Stimulated activated CD4-positive, alpha-beta T cell treated with anti-CD3 and anti-CD28 coated beads, Interleukin-2, amount 100 ng/mL, for 4 hours (primary cell): Measurements from ENCODE around the gene BMP8A.
A peak's percentile ranks its signal among the peaks of the same experiment; 100 is the strongest.
"Not testable (repeated sequence)": the region's sequence is repeated elsewhere in the genome, so short reads cannot be mapped to it uniquely, and the experiment has no call there.

Source experiments
- DNase-seq: peaks from one replicate; pipeline ENCODE4 v3.0.0-alpha.2; 2020; ENCODE audit warnings: low read depth

The BMP8A gene, protein sequence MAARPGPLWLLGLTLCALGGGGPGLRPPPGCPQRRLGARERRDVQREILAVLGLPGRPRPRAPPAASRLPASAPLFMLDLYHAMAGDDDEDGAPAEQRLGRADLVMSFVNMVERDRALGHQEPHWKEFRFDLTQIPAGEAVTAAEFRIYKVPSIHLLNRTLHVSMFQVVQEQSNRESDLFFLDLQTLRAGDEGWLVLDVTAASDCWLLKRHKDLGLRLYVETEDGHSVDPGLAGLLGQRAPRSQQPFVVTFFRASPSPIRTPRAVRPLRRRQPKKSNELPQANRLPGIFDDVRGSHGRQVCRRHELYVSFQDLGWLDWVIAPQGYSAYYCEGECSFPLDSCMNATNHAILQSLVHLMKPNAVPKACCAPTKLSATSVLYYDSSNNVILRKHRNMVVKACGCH

DNA sequence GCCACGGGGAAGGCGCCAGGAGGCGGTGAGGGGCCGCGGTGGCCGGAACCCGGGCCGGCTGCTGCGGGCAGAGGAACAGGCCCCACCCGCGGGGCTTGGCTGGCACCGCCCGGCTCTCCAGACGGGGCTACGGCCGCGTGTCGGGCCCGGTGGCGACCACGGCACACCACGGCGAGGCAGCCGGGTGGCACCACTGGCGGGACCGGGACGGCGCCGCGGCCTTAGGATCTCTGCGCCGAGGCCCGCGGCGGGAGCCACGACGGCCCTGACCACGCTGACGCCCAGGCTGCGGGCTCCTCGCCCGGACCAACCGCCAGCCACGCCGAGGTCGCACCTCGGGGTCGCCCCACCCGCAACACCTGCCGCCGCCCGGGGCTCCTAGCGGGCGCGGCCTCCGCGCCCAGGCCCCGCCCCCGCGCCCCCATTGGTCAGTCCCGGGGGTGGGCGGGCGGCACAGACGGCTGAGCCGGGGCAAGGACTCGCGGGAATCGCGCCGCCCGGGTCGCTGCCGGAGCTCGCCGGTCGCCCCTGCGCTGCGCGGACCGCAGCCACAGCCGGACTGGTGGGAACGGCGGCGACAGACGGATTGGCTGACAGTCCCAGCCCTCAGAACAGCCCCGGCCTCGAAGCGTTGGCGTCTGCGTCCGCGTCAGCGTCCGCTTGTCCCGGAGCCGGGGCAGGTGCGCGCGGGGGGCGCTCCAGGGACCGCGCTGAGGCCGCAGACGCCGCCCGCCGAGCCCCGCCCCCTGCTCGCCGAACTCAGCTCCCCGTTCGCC, at the start of gene BMP8A:
BMP8A (plus strand) TSS at position 491 of the 776 bp plus-strand sequence. CDS start 356 bp downstream, outside the sequence.
- DNase-seq, result peak; percentile 56

DNA sequence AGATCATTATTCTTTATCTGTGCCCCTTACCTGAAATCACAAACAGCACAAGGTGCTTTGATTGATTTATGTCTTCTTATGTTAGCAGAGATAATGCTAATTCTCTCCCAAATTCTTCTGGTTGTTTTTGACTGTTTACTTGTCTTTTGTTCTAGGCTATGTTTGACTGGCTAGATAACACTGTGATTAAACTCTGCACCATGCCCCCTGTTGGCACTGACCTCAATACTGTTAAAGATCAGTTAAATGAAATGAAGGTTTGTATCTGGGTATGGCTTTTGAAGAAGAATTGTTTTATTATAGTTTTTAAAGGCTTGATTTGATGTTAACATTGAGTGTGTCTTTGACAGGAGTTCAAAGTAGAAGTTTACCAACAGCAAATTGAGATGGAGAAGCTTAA, 49.6 kb upstream of the BMP8A start:
- no peak for DNase-seq

DNA sequence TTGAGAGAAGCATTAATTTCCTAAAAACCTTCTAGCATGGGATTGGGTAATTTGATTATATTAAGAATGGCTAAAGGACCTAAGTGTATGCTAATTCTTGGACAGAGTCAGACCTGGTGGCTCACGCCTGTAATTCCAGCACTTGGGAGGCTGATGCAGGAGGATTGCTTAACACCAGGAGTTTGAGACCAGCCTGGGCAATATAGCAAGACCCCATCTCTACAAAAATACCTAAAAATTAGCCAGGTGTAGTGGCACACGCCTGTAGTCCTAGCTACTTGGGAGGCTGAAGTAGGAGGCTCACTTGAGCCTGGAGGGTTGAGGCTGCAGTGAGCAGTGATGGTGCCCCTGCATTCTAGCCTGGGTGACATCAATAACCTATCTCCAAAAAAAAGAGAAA, 45.9 kb upstream of the BMP8A start:
- DNase-seq, result no peak

DNA sequence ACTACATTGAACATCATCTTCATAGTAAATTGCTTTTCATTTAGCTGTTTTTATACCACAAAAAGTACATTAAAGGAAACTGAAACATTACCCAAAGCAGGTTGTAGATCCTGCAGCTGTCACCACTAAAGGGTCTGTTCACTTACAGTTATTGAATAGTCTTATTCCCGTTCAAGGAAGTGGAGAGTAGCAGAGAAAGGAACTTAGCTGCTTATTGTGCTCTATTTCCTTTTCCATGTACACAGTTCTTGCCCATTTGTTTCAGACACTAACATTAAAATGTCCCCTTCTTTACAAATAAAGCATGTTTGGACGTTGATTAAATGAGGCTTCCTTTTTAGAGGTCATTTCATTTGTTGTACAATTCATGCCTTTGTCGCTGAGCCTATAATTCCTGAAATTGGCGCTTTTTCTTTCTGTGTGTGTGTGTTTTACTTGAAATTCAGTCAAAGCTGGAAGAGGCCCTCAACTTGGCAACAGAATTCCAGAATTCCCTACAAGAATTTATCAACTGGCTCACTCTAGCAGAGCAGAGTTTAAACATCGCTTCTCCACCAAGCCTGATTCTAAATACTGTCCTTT, 44.4 kb upstream of the BMP8A start:
- DNase-seq, result no peak

DNA sequence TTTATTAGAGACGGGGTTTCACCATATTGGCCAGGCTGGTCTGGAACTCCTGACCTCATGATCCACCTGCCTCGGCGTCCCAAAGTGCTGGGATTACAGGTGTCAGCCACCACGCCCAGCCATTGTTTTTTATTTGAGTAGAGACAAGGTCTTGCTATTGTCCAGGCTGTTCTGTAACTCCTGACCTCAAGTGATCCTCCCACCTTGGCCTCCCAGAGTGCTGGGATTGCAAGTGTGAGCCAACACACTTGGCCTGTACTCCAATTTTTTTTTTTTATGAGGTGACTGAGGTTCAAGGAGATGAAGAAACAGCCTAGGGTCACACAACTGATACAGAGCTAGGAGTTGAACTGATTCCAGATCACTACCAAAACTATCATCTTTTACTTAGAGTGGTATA, 41.4 kb upstream of the BMP8A start:
- not testable (repeated sequence) for DNase-seq

DNA sequence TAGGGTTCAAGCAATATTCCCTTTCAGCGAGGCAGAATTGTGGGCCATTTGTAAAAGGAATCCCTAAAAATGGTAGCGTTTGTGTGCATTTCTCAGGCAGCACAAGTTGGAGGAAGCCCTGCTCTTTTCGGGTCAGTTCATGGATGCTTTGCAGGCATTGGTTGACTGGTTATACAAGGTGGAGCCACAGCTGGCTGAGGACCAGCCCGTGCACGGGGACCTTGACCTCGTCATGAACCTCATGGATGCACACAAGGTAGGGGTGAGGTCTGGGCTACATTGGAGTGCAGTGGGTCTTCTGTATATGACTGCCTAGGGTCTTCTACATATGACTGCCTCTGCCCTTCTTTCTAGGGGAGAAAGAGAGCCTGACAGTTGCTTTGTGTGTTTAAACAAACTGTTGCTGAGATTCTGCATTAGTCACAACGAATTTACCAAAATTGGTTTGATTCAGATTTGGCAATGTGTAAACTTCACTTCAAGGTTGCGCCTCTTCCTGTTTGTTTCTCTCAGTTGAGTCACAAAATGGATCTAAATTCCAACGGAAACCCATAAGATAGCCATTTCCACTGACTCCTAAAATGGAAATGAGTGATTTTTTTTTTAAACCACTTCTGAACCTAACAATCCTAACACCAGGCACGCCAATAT, 40.4 kb upstream of the BMP8A start:
- no peak for DNase-seq

DNA sequence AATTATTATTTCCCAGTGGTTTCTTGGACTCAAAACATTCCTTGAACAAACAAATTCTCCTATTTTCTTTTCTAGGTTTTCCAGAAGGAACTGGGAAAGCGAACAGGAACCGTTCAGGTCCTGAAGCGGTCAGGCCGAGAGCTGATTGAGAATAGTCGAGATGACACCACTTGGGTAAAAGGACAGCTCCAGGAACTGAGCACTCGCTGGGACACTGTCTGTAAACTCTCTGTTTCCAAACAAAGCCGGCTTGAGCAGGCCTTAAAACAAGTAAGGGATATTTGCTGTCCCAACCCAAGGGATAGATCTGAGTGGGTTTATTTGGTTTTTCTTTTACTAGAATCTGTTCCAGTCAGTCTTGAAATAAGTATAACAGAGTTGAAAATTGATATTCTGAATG, 39.4 kb upstream of the BMP8A start:
- DNase-seq, result no peak

DNA sequence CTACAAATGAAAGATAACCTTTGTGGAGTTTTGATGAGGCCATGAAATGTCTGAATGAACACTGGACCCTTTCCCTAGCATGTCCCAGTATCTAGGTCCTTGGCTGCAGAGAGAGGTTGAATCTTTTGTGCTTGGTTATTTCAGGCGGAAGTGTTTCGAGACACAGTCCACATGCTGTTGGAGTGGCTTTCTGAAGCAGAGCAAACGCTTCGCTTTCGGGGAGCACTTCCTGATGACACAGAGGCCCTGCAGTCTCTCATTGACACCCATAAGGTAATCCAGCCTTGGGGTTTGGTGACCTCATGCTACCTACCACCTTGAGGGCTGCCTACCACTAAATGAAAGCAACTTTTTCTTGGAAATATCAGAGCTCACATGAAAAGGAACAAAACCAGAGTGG, 38.9 kb upstream of the BMP8A start:
- DNase-seq, result no peak

DNA sequence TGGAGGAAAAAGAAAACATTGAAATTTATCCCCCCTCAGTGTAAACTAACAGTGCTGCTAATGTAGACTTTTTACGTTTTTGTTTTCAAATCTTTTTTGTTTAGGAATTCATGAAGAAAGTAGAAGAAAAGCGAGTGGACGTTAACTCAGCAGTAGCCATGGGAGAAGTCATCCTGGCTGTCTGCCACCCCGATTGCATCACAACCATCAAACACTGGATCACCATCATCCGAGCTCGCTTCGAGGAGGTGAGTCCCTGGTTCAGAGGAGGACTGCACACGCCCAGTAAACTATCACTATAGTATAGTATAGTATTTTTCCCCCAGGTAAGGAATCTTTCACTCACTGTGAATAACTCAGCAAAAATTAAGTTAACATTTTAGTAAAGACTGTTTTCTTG, 37.8 kb upstream of the BMP8A start:
- no peak for DNase-seq

DNA sequence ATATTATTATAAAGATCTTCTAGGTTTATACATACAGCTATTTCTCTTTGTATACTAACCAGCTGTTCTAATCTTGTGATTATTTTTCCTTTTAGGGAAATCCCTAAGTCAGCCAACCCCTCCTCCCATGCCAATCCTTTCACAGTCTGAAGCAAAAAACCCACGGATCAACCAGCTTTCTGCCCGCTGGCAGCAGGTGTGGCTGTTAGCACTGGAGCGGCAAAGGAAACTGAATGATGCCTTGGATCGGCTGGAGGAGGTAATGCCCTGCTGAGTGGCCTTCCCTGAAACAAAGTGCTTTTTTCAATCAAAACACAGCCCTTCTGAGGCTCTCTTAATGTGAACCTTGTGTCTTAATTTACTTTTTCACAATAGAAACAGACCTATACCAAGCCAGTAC, 32.4 kb upstream of the BMP8A start:
- DNase-seq, result no peak

DNA sequence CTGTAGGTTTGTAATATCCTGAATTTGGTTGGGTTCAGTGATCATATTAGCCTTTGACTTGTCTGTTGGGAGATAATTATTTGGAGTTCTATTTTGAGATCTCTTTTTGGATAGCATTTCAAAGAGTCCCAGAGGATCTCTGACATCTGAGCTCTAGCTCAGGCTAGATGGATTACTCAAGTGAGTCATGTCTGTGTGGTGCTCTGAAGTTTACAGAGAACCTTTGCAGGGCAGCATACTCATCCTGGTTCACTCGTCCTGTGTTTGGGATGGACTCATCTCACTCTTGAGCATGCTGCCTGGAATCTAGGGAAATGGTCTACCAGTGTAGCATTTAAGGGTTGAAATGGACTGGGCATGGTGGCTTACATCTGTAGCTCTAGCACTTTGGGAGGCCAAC, 29.4 kb upstream of the BMP8A start:
- no peak for DNase-seq

DNA sequence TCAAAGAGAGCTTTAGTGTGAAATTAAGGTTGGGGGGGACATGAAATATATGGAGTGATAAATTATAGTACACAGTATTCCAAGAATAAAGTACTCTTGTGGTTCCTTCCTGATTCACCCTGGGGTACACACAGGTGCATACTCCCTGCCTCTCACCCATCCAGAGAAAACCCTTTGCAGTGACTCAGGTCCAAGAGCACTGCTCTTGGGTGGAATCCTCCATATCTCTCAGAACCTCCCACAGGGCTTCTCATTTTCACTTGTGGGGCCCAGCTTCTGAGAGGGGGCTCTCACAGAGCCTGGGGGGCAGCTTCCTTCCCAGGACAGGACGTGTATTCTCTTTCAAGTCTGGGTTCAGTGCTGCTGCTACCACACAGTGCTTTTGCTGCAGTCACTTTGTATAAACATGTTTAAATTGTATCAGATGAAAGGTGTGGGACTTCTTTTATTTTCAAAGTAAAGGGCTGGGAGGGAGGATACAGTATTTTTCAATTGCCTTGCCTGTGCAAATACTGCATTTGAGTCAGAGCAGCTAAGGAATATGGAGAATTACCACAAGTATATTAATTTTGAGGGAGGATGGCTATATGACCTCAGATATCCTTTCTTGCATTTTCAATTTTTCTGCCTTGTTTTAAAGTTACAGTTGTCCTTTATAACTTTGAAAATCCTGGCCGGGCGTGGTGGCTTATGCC, 24.9 kb upstream of the BMP8A start:
- DNase-seq, result no peak

DNA sequence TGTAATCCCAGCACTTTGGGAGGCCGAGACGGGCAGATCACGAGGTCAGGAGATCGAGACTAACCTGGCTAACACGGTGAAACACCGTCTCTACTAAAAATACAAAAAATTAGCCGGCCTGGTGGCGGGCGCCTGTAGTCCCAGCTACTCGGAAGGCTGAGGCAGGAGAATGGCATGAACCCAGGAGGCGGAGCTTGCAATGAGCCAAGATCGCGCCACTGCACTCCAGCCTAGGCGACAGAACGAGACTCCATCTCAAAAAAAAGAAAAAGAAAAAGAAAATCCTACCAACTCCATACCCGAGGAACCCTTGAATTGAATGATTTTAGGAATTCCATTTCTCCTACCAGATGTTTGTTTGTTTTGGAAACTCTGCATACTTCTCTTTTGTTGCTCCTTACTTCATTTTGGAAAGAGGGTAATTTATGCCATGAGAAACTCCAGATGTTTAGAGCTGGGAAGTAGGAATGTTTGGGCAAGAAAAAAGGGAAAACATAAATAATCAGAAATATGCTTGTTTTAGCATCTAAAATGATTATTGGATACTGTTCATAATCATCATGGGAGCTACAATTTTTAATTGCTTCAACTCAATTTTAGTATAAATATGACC, 24.2 kb upstream of the BMP8A start:
- not testable (repeated sequence) for DNase-seq

DNA sequence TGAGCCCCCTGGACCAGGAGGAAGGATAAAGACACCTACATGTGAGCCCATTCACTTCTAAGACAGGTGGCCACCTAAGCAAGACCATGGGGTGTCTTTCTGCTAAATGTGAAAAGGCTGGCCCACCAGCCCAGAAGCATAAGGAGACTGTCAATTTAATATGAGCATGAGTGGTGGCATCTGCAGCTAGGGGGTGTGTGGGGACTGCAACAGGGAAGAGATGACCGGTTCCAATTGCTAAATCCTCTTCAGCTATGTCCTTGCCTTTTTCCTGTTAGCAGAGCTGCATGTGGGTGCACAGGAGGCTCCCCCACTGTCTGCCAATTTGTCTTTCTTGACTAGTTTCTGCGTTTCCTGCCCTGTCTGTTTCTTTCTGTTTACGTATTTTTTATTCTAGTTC, 22.3 kb upstream of the BMP8A start:
- no peak for DNase-seq

DNA sequence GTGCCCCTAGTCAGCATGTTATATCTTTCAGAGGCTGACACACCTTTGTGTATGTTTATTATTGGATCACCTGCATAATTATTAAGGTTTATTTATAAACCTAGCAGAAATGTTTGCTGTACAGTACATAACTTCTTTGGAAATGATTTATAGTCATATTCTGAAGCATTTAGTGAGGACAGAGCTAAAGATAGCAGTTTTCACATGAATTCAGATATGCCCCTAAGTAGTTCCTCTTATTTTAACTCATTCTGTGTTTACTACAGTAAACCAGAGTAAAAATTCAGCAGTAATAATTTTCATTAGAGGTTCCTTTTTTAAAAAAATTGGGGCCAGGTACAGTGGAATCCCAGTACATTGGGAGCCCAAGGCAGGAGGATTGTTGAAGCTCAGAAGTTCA, 21.4 kb upstream of the BMP8A start:
- no peak for DNase-seq

DNA sequence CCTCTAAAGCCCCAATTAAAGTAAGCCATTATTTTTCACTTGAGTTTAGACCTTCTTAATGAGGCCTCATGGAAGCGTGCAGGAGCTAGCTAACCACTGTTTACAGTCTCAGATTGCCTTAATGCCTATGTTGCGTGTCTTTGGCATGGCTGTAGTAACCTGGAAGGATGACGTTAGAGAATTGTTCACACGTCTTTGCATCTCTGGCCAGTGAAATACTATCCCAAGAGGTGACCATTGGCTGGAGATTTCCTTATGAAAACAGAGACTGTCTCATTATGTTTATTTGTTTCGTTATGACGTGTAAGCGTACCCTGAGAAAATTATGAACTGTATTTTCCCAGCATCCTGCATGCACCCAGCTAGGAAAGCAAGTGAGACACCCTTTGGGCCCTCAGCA, 18.6 kb upstream of the BMP8A start:
- no peak for DNase-seq

DNA sequence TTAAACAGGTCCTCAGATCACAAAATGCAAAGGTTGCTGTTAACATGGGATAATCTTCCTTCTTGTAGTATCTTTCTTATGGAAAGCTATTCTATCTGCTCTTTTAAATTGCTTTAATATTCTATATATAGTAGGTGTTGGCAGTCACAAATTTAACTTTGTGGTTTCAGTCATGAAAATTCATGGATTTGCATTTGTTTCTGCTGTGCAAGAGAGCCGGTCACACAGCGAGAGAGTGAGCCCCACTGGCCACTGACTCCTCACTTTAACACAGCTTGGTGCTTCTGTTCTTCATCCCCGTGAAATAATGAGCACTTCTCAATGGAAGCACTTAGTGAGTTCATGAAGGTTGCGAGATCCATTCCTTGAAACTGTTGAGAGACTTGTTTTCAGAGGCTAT, 18.1 kb upstream of the BMP8A start:
- no peak for DNase-seq

DNA sequence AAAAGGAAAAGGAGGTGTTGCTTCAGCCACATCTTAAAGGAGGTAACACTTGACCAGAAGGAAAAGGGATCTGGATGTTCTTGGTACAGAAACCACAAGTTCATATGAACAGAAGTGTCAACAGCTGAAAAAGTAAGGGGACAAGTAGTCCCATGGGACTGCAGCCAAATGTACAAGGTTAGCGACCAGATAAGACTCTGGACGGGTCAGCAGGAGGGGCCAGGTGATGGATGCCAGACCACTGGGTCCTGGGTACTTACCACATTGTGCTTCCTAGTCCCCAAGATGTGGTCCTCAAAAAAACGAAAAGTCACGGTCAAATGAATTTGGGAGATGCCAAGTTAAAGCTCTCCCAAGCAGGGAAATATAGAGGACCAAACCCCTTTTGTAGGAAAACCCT, 16.6 kb upstream of the BMP8A start:
- DNase-seq, result no peak

DNA sequence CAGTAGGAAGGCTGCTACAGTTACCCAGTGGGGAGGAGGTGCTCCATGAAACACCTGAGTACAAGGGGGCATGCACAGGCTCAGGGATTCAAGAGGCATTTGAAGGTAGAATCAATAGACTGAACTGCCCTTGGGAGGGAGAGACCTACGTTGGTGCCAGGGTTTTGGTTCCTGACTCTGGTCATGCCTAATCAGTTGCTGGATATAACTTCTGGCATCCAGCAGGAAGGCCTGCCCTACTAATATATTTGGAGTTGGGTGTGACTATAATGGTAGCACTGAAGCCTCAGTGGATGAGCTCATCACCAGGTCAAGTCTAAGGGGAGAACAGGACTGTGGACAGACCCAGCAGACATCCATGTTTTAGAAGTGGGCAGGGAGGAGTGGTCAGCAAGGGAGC, 15.9 kb upstream of the BMP8A start:
- DNase-seq, result not testable (repeated sequence)

DNA sequence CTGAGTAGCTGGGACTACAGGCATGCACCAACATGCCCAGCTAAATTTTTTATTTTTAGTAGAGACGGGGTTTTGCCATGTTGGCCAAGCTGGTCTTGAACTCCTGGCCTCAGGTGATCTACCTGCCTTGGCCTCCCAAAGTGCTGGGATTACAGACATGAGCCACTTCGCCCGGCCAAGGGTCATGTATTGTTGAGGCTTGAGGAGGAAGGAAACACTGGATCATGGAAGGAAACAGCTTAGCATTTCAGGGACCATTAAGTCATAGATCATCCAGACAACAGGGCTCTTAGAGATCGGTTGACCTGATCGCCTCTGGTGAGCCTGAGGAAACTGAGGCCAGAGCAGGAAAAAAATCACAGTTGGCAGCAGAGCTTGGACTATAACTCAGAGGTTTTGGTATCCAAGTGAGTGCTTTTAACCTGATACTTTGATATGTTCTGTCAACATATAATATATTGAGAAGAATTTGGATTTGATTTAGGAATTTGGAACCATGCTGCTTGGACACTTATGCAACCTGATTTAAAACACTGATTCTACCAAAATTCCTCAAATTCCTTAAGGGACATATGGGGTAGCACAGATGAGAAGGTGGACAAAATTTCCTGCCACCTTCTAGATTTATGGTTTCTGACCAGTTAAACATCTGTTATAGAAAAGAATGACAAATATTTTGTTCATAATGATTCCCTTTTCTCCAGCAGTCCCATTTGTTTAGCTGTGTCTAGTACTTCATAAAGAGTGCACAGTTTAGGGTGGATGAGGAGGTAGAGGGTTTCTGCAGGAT, 13.1 kb upstream of the BMP8A start:
- DNase-seq, result no peak

DNA sequence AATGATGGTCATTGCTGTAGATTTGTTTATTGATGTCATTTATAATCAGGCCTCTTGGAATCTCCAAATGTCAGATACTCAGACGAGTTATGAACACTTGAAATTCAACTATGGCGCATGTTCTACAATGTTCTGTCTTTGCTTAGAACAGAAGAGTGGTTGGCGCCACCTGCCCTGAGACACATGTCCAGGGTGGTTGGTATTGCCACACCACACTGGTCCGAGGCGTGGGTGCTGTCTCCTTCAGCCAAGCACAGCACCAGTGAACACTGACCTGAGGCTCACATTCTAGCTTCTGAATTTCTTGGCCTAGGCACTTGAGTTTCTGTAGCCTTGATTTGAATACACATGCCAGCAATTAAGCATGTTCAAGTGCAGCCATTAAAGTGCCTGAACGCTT, 10.1 kb upstream of the BMP8A start:
- no peak for DNase-seq
